HL-60/S4 (cell line): Measurements from ENCODE around the gene ZSCAN22.
"Not testable (repeated sequence)": the region's sequence is repeated elsewhere in the genome, so short reads cannot be mapped to it uniquely, and the experiment has no call there.

ENCODE experiments used
- in situ Hi-C: fragments of 300-500 bp; cut with MboI; formaldehyde crosslinking; loops from 2 replicates; pipeline ENCODE4 v1.14.3; 2022; ENCODE audit warnings: low sequenced_read_pairs

ZSCAN22 gene

GRCh38 chr19:58368561-58369360, 42.0 kb downstream of the ZSCAN22 start:
- in situ Hi-C loops: no loop called here

- in situ Hi-C loops: no loop called here
These were observed 45.7 kb downstream of the ZSCAN22 start for GRCh38 chr19:58372311-58373133.

- in situ Hi-C loops: no loop called here
These were observed 47.4 kb downstream of the ZSCAN22 start for GRCh38 chr19:58374200-58374599.

- in situ Hi-C loops: not testable (repeated sequence)
These were observed 49.9 kb downstream of the ZSCAN22 start for GRCh38 chr19:58376724-58377123.

DNA sequence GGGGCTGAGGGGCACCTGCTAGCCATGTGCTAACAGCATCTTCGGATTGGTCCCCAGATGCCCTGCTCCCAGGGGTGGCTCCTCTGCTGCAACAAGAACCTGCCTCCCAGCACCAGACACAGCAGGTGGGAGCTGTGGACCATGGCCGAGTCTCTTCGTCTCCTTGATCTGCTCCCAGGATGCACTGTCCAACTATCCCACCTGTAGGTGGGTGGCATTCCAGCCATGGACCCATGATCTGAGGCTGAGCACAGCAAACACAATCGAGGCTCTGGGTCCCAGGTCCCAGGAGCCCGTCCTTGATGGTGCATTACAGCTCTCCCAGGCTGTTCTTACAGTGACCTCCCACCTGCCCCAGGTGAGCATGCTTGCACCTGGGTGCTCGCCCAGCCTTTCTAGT, 52.5 kb downstream of the ZSCAN22 start:
- in situ Hi-C loops: no loop called here

DNA sequence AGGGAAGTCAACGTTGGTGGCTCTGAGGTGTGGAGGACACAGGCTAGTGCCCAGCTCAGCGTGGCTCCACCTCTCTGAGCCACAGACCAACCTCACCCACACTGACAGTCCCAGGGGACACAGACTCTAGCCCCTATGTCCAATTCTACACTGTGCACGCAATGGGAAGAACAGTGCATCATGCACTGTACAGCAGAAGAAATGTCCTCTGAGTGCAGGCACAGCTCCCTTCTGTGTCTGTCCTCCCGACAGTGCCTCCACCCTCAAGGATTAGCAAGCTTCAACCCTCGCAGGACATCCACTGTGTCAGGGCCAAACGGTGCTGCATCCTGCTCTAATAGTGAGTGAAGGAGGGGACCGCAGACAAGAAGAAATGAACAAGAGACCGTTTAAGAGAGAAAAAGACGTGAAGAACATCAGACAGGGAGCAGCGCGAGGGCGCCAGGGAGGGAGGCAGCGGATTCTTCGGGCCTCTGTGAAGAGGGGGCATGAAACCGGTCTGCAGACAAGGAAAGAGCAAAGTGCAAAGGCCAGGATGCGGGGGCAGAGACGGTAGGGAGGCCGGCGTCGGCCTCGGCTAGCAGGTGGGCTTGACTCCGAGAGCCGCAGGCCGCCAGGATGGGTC, 53.4 kb downstream of the ZSCAN22 start:
- in situ Hi-C loops: no loop called here

- in situ Hi-C loops: no loop called here
These were observed 54.1 kb downstream of the ZSCAN22 start, which contains the start of gene ZNF837 for GRCh38 chr19:58380662-58381459. Gene ZNF837 (minus strand): TSS chr19:58381030. CDS start chr19:58369332, 11,698 bp downstream.

DNA sequence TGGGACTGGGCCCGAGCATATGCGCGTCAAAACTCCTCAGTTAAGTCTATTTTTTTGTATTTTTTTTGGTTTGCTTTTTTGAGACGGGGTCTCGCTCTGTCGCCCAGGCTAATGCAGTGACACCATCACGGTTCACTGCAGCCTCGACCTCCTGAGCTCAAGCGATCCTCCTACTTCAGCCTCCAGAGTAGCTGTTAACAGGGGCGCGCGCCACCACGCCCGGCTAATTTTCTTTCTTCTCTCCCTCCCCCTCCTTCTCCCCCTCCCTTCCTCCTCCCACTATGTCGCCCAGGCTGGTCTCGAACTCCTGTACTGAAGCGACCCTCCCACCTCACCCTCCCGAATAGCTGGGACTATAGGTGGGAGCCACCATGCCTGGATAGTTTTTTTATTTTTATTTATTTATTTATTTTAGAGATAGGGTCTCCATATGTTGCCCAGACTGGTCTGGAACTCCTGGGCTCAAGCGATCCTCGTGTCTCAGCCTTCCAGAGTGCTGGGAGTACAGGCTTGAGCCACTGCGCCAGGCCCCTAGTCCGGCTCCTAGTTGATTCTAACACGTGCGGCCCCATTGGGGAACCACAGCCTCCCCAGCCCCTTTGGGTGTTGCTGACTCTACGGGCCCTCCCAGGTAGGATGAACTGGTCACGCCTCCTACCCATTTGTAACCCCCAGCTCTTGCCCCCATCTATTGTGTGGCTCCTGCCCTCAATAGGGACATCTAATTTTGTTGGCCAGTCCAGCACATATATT, 54.8 kb downstream of the ZSCAN22 start:
- in situ Hi-C loops: no loop called here

GRCh38 chr19:58382997-58383603, 56.3 kb downstream of the ZSCAN22 start:
- in situ Hi-C loops: no loop called here

GRCh38 chr19:58385313-58385890, 58.6 kb downstream of the ZSCAN22 start:
- in situ Hi-C loops: no loop called here

DNA sequence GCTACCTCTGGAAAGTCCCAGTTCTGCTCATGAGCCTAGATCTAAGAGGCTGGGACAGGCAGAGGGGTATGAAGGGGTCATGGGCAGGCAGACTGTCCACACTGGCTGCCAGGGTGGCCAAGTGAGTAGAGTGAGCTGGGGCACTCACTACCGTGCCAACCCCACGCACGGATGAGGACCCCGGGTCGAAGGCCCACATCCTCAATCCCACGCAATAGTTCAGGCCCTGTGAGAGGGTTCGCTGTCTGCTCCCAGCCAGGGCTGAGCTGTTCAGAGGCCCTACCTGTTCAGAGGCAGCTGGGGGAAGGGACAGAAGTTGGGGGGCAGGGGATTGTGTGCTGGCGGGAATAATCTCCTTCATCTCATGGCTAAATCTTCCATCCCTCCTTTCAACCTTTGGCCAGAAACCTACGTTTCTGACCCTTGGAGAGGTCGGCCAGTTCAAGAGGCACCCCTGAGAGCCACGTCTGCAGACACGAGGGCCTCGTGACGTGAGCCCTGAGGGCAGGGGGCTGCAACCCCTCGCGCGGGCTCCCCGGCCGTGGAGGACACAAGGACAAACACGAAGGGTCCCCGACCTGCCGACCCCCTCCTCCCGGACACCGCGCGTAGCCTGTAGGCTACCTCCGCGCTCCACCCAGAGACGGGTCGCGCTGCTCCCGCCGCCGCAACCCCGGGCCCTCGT, 59.2 kb downstream of the ZSCAN22 start:
- in situ Hi-C loops: no loop called here

DNA sequence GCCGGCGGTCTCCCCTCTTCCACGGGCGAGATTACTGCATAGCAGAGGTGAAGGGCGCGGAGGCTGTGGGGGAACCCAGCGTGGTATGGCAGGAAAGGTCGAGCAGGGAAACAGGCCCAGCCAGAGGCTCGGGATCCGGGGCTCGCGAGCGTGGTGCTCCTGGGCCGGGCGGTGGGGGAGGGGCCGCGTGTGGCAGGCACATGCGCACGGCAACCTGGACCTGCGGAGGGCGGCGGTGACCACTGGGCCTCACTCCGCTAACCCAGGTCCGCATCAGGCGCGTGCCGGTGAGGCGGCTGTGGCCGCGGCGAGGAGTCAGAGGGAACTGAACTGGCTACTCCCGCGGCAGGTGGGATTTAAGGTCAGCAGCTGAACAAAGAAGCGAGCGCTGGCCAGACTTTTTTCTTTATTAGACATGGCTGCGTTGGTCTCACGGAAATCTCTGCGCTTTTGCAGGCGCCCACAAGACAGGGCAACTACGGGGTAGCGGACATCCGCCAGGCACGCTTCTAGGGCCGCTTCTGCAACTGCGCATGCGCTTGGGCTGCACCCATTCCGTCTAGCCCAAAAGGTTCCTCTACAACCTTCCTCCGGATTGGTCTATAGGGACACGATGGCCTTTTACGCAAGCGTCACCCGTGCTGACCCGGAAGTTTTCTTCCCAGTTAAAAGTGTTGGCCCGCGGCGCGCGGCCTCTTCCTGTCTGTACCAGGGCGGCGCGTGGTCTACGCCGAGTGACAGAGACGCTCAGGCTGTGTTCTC, 60.0 kb downstream of the ZSCAN22 start, which contains the start of gene RPS5:
TSS of gene RPS5 (plus strand) at position 694 of the 762 bp plus-strand sequence. CDS start 869 bp downstream, outside the sequence.
- in situ Hi-C loops: no loop called here

DNA sequence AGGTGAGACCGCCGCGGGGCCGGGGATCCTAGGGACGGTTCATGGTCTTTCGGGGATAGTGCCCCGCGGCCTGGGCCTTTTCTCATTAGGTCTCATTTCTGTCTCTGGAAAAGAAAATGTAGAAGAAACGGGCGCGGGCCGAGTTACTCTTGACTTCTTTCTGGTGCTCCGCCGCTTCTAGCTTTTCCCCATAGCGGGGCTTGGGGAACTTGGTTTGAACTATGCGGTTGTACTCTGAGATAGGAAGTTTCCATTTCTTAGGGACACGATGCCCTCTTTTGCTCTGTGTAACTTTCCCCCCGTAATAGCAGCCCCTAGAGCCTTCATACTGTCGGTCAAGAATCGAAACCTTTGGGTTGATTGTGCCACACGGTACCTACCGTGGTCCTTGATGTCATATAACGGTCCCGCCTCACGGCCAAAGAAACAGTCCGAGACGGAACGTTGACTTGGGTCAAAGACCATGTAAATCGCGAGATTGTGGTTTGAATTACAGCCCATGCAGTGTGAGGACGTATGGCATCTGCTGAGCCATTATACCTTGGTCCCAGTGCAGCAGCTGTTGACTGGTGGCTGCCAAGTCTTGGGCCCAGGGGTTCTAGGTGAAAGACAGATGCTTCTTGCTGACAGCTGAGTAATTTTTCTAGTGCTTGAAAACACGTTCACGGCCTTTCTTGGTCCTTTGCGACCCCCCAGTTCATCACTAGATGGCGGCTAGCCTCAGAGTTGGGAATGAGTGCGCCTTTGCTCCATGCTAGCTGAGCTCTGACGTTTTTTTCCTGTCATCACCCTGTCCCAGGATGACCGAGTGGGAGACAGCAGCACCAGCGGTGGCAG, 60.8 kb downstream of the ZSCAN22 start:
- in situ Hi-C loops: no loop called here

DNA sequence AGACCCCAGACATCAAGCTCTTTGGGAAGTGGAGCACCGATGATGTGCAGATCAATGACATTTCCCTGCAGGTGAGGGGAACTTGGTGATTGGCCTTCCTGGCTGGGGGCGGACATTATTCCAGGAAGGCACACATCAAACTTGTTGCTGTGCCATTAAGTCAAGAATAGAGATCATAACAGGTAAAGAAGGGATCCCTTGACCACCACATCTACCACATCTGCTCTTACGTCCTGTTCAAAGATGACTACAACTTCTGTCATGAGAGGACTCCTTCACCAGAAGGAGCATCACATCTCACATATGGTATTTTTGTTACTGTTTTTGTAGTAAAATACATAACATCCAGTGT, 61.4 kb downstream of the ZSCAN22 start:
- in situ Hi-C loops: no loop called here
